Heart left ventricle (tissue), 16 donors: Measurements from ENCODE around the gene RUSC2. TPM values are rescaled to one million over a fixed set of nuclear protein-coding genes. Genes with fewer than 3 reads are reported as not detected.

Source experiments
- ATAC-seq, 4 donors: fragments of 200-7000 bp; cut with Tn5 transposase; one replicate each; pipeline ENCODE4 v1.9.1; 2020 to 2022; ENCODE audit warnings: moderate library complexity in 4 of 4, mild to moderate bottlenecking in 3 of 4, moderate number of reproducible peaks in 1 of 4
- DNase-seq, 5 donors: peaks; one replicate each; pipeline ENCODE4 v3.0.0-alpha.2; 2020
- H3K27ac ChIP-seq, 12 donors: fragments of 200-600 bp; sonication (generic) in 4 of 12; one replicate each; pipeline versions ENCODE4 v1.5.0 to v1.8.0; 2016 to 2022; ENCODE audit warnings: mild to moderate bottlenecking in 2 of 12
- H3K27me3 ChIP-seq, 9 donors: fragments of 200-600 bp; sonication (generic) in 2 of 9; one replicate each; pipeline versions ENCODE4 v1.5.1 to v1.8.0; 2016 to 2022; ENCODE audit warnings: mild to moderate bottlenecking in 3 of 9
- H3K36me3 ChIP-seq, 9 donors: fragments of 200-600 bp; sonication (generic) in 2 of 9; one replicate each; pipeline versions ENCODE4 v1.5.0 to v1.8.0; 2018 to 2022; ENCODE audit warnings: mild to moderate bottlenecking in 2 of 9
- H3K4me1 ChIP-seq, 12 donors: fragments of 200-600 bp; sonication (generic) in 4 of 12; one replicate each; pipeline versions ENCODE4 v1.5.0 to v1.8.0; 2016 to 2022; ENCODE audit warnings: mild to moderate bottlenecking in 3 of 12
- H3K4me3 ChIP-seq, 12 donors: fragments of 200-600 bp; sonication (generic) in 4 of 12; one replicate each; pipeline versions ENCODE4 v1.5.0 to v1.8.0; 2017 to 2022; ENCODE audit warnings: mild to moderate bottlenecking in 9 of 12, moderate library complexity in 4 of 12
- H3K9me3 ChIP-seq, 12 donors: fragments of 200-600 bp; sonication (generic) in 4 of 12; one replicate each; pipeline versions ENCODE4 v1.5.0 to v1.8.0; 2016 to 2022; ENCODE audit warnings: mild to moderate bottlenecking in 1 of 12
- POLR2A ChIP-seq, 2 donors: fragments of 450-650 bp; IDR thresholded peaks; one replicate each; pipeline ENCODE4 v1.6.1; 2017; ENCODE audit warnings: antibody characterized with exemption in 2 of 2, mild to moderate bottlenecking in 2 of 2, moderate library complexity in 2 of 2
- WGBS, 4 donors: extraction: QIAGEN DNeasy Blood & Tissue Kit in 2 of 4; methylation state at CpG; one replicate each; pipeline versions ENCODE4 v1.1.5 to v1.1.7; 2013 to 2018; 5-methylcytosine and 5-hydroxymethylcytosine counted together
- intact Hi-C, 10 donors: fragments of 100-400 bp; cut with DNase I; formaldehyde crosslinking; loops; one replicate each; pipeline versions ENCODE4 v1.11.1 to v1.14.2; 2022
- polyA plus RNA-seq, 2 donors: library from polyadenylated mRNA; stranded (reverse); fragments of 200-250 nt; gene quantifications; one replicate each; pipeline ENCODE4 v1.2.3, GENCODE V29; 2013
- total RNA-seq, 9 donors: library from RNA; depleted of rRNA in 2 of 9; stranded (reverse); fragments of >200 nt in 2 of 9; fragmentation: NEBNext Ultra II Directional in 3 of 9; extraction: Animal tissue kit (Norgen Biotek cat#: 25700) in 3 of 9; gene quantifications; one replicate each; pipeline versions ENCODE4 v1.1.0 to v1.2.4, GENCODE V29; 2016 to 2023
- TF ChIP-seq, protein P1 (sequence below), 12 donors: fragments of 200-600 bp; sonication (generic) in 4 of 12; IDR thresholded peaks; one replicate each; pipeline versions ENCODE4 v1.5.0 to v1.8.0; 2018 to 2022; ENCODE audit warnings: antibody characterized with exemption in 12 of 12, mild to moderate bottlenecking in 5 of 12
- donor health status: ischemic (EF 13 %, LVEDD 7.1; RV severe dilation, severe dysfunction).
- donor health status: healthy with polysubstance abuse.
- donor health status: DM: no; HTN: yes; CAD: no.
- donor health status: DM: no; HTN: no; CAD: no.
- donor health status: ischemic (EF 25% LVEDD 6.9; RV normal size, moderate dysfunction).
- donor health status: ischemic (EF 25% LVEDD 5.7; RV mildly dilated, moderate dysfunction).
- donor health status: healthy.
- donor health status: DM: yes; HTN: yes; CAD: no.
- donor health status: ischemic (EF 35%, LVEDD 5.7; RV mildly dilated, moderate dysfunction).
- donor health status: nonischemic (EF 11% LVEDD 7.7; RV severe dilation, severe dysfunction).
- donor health status: DM: yes; HTN: yes; CAD: no.
- donor health status: PGD.
- donor health status: ischemic (EF 29% LVEDD 5.4; RV normal size, mild dysfunction).
- donor health status: nonischemic (EF 23%, LVEDD 6.1; RV moderate dilation, normal function).

Gene RUSC2
- total and polyA plus RNA-seq, 11 donors = 23.0 to 56.1 (median 30.5) TPM

DNA sequence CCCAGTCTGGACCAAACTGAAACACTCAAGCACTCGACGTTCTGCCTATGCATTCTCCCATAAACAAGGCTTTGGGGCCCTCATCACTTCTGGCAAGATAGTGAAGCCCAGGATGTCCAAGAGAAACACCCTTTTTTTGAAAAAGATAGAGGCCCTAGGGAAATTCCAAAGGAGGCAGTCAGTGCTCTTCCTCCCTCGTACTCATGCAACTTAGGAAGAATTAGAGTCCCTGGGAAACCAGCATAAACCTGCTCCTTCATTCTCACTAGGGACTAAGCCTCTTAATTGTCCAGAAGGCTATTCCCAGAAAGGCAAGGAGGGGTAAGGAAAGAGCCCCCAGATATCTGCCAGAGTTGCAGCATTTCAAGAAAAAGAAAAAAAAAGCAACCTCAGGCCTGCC lies 7.8 kb upstream of the RUSC2 start:
- ATAC-seq (no peak), DNase-seq (no peak)
- peaks cover 0 to 4% (median 0%) of the 10 kb centered on the region in 12 donors for H3K4me1 ChIP-seq
- no peak overlapping the region for H3K4me3 ChIP-seq
- H3K27ac ChIP-seq = no peak overlapping the region
- H3K27me3 ChIP-seq = no peaks in the 10 kb centered on the region
- no peaks in the 10 kb centered on the region for H3K9me3 ChIP-seq
- no peaks in the 10 kb centered on the region for H3K36me3 ChIP-seq
- 59 to 77% (median 61%) methylated on average over 3 of the region's 3 CpGs for whole genome bisulfite sequencing, 4 donors
- intact Hi-C loops = loop anchor here in 3 of 10 donors (2.0 to 5.0 kb wide), 3 partner anchors 70 to 75 kb away; no protein-coding TSS in a partner anchor
- no peak for TF ChIP-seq POLR2A (IDR thresholded peaks at IDR 0.05)
- TF ChIP-seq, protein P1, sequence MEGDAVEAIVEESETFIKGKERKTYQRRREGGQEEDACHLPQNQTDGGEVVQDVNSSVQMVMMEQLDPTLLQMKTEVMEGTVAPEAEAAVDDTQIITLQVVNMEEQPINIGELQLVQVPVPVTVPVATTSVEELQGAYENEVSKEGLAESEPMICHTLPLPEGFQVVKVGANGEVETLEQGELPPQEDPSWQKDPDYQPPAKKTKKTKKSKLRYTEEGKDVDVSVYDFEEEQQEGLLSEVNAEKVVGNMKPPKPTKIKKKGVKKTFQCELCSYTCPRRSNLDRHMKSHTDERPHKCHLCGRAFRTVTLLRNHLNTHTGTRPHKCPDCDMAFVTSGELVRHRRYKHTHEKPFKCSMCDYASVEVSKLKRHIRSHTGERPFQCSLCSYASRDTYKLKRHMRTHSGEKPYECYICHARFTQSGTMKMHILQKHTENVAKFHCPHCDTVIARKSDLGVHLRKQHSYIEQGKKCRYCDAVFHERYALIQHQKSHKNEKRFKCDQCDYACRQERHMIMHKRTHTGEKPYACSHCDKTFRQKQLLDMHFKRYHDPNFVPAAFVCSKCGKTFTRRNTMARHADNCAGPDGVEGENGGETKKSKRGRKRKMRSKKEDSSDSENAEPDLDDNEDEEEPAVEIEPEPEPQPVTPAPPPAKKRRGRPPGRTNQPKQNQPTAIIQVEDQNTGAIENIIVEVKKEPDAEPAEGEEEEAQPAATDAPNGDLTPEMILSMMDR (IDR thresholded peaks at IDR 0.05) = no peak

DNA sequence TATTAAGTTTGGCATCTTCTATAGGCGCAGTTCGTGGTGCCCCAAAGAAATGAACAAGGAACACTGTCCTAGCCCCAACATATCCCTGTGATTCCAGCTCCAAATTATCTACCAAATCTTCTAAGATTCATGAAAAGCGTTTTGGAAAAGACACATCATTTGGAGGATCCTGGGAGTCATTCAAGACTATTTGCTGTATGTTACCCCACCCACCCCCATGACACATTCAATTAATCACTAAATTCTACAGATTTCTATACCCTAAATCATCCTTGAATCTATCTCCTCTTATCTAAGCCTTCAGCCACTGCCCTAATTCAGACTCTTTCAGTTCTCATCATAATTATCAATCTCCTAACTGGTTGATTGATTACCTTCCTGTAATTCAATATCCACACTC lies 5.5 kb upstream of the RUSC2 start:
- Histone ChIP-seq H3K4me1 (peaks cover 0 to 20% (median 11%) of the 10 kb centered on the region in 12 donors), H3K27me3 (no peaks in the 10 kb centered on the region), H3K4me3 (no peak overlapping the region), H3K9me3 (no peaks in the 10 kb centered on the region), H3K36me3 (no peaks in the 10 kb centered on the region), H3K27ac (no peak overlapping the region)
- no peak for TF ChIP-seq POLR2A (IDR thresholded peaks at IDR 0.05)
- TF ChIP-seq, protein P1 (IDR thresholded peaks at IDR 0.05) = no peak
- 91 to 95% (median 92%) methylated on average over 3 of the region's 3 CpGs for WGBS, 4 donors
- DNase-seq (no peak), ATAC-seq (no peak)
- intact Hi-C loops = loop anchor here in 2 of 10 donors (5.0 kb wide), 2 partner anchors 68 to 73 kb away; no protein-coding TSS in a partner anchor

DNA sequence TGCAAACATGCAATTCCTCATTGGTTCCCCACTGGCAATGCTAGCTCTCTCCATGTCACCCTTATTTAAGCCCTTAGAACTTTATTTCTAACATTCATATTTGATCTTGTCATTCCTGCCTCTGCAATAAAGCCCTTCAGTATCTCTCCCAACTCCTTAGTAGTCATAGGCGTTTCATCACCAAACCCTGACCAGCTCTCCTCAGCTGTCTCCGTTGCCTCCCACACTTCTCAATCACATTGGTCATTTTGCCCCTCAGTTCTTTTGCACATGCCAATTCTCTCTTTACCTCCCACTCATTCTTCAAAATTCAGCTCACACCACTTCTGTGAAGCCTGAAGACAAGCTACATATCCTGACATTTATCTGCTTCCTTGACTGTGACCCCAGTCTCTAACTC lies 2.8 kb upstream of the RUSC2 start:
- WGBS, 4 donors = 93 to 97% (median 95%) methylated on average over 2 of the region's 2 CpGs
- Histone ChIP-seq H3K27me3 (no peaks in the 10 kb centered on the region), H3K4me1 (peaks cover 5 to 34% (median 23%) of the 10 kb centered on the region in 12 donors), H3K4me3 (no peak overlapping the region), H3K27ac (no peak overlapping the region), H3K36me3 (no peaks in the 10 kb centered on the region), H3K9me3 (no peaks in the 10 kb centered on the region)
- intact Hi-C loops = loop anchor here in 1 of 10 donors (5.0 kb wide), 1 partner anchor 115 kb away; no protein-coding TSS in a partner anchor
- no peak for DNase-seq
- TF ChIP-seq POLR2A (IDR thresholded peaks at IDR 0.05) = no peak
- TF ChIP-seq, protein P1 (IDR thresholded peaks at IDR 0.05) = no peak
- ATAC-seq = no peak

DNA sequence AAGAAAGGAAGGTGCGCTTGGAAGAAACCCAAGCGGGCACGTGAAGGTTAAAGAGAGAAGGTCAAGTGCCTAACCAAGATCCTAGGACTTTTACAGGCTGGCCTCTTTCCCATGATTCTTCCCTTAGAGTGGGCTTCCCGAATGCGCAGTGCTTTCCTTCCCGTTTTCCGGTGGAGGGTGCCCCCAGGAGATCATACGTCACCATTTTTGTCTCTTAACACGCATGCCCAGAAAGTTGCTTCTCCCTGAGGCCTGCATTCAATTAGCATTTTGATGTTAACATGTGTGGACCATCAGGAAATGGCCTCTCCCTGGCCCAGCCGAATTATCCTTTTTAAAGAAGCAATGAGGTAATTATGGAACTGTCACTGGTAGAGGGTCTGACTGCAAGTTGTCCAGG lies 1.9 kb upstream of the RUSC2 start:
- H3K4me3 ChIP-seq = peak overlapping the region in 3 of 12 donors; percentile 25 to 97 (median 82)
- peak in 1 of 4 donors; percentile 2 for ATAC-seq
- no peaks in the 10 kb centered on the region for H3K36me3 ChIP-seq
- H3K27ac ChIP-seq = peak overlapping the region in 11 of 12 donors; percentile 9 to 98 (median 93)
- DNase-seq = peak in 3 of 5 donors; percentile 32 to 52 (median 47)
- WGBS, 4 donors = 58 to 73% (median 65%) methylated on average over 10 of the region's 10 CpGs
- TF ChIP-seq, protein P1 (IDR thresholded peaks at IDR 0.05) = no peak
- TF ChIP-seq POLR2A (IDR thresholded peaks at IDR 0.05) = no peak
- H3K4me1 ChIP-seq = peaks cover 5 to 40% (median 31%) of the 10 kb centered on the region in 12 donors
- H3K27me3 ChIP-seq = no peaks in the 10 kb centered on the region
- peaks cover 0 to 2% (median 0%) of the 10 kb centered on the region in 12 donors for H3K9me3 ChIP-seq
- intact Hi-C loops = loop anchor here in 5 of 10 donors (2.0 to 5.0 kb wide), 4 partner anchors 65 to 115 kb away; no protein-coding TSS in a partner anchor
